ENCODE results near the gene ENTR1.

The ENTR1 gene

GRCh38 chr9:136383436-136383835 is 27.0 kb downstream of the ENTR1 start:
- TF ChIP-seq, protein P1, sequence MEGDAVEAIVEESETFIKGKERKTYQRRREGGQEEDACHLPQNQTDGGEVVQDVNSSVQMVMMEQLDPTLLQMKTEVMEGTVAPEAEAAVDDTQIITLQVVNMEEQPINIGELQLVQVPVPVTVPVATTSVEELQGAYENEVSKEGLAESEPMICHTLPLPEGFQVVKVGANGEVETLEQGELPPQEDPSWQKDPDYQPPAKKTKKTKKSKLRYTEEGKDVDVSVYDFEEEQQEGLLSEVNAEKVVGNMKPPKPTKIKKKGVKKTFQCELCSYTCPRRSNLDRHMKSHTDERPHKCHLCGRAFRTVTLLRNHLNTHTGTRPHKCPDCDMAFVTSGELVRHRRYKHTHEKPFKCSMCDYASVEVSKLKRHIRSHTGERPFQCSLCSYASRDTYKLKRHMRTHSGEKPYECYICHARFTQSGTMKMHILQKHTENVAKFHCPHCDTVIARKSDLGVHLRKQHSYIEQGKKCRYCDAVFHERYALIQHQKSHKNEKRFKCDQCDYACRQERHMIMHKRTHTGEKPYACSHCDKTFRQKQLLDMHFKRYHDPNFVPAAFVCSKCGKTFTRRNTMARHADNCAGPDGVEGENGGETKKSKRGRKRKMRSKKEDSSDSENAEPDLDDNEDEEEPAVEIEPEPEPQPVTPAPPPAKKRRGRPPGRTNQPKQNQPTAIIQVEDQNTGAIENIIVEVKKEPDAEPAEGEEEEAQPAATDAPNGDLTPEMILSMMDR (IDR thresholded peaks at IDR 0.05; ENCODE audit: low read depth, low read length, missing control alignments): no peak
- in situ Hi-C loops (cut with HindIII; ENCODE audit: low sequenced_read_pairs): no loop called here
- H3K4me3 ChIP-seq (ENCODE audit: low read depth, low read length): no peak overlapping the region
- DNase-seq (ENCODE audit: low read depth): no peak

- DNase-seq (ENCODE audit: low read depth): no peak
- in situ Hi-C loops (cut with HindIII; ENCODE audit: low sequenced_read_pairs): no loop called here
- no peak overlapping the region for H3K4me3 ChIP-seq (ENCODE audit: low read depth, low read length)
- TF ChIP-seq, protein P1 (IDR thresholded peaks at IDR 0.05; ENCODE audit: low read depth, low read length, missing control alignments): no peak
Measured at GRCh38 chr9:136381966-136382513, 28.4 kb downstream of the ENTR1 start.

DNA sequence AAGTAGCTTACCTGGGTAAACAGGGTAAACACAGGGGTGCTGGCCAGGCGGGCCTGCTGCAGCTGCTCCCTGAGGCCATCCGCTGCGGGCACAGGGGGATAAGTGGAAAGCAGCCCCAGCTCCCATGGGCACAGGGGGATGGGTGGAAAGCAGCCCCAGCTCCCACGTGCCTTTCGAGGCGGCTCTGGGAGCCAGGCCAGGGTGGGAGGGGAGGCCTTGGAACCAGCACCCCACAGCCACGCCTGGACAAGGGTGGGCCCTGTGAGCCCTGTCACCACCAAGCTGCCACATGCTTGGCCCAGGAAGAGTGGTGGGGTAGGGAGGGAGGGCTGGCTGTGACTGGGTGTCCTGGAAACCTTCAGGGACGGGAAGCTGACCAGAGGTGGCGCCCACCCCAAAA is 29.1 kb downstream of the ENTR1 start:
- no peak for DNase-seq (ENCODE audit: low read depth)
- in situ Hi-C loops (cut with HindIII; ENCODE audit: low sequenced_read_pairs): no loop called here
- TF ChIP-seq, protein P1 (IDR thresholded peaks at IDR 0.05; ENCODE audit: low read depth, low read length, missing control alignments): no peak
- H3K4me3 ChIP-seq (ENCODE audit: low read depth, low read length): no peak overlapping the region

DNA sequence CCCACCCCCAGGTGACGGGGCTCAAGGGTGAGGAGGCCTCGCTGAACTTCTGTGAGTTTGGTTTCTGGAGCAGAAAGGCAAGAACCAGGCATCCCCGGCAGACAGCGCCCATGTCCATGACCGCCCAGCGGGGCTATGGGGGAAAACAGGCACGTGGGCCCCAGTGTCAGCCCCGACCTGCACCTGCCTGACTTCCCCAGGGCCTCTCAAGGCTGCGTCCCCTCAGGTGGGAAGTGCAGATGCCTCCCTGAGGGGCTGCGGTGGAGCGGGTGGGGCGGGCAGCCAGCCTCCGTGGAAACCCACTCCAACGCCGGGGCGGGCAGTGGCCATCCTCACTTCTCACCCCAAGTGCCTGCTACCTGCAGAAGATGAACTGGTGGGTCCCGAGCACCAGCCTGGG is 30.0 kb downstream of the ENTR1 start:
- H3K4me3 ChIP-seq (ENCODE audit: low read depth, low read length): no peak overlapping the region
- in situ Hi-C loops (cut with HindIII; ENCODE audit: low sequenced_read_pairs): no loop called here
- no peak for DNase-seq (ENCODE audit: low read depth)
- TF ChIP-seq, protein P1 (IDR thresholded peaks at IDR 0.05; ENCODE audit: low read depth, low read length, missing control alignments): no peak

DNA sequence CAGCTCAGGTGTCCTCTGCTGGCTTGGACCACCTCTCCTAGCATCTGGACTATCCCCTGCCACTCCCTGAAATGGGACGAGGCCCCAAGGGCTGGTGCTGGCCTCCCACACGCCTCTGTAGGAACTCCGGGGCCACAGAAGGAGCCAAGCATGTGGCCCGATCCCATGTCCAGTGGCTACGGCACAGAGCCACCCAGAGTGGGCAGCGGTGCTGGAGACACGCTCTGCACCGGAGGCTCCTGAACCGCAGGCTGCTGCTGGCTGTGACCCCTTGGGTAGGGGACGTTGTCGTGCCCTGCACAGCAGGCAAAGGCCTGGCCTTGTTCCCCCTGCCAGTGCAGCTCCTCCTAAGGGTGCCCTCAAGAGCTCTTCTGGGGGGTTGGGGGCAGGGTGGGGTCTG is 30.5 kb downstream of the ENTR1 start:
- H3K4me3 ChIP-seq (ENCODE audit: low read depth, low read length): no peak overlapping the region
- no peak for DNase-seq (ENCODE audit: low read depth)
- in situ Hi-C loops (cut with HindIII; ENCODE audit: low sequenced_read_pairs): no loop called here
- TF ChIP-seq, protein P1 (IDR thresholded peaks at IDR 0.05; ENCODE audit: low read depth, low read length, missing control alignments): no peak

DNA sequence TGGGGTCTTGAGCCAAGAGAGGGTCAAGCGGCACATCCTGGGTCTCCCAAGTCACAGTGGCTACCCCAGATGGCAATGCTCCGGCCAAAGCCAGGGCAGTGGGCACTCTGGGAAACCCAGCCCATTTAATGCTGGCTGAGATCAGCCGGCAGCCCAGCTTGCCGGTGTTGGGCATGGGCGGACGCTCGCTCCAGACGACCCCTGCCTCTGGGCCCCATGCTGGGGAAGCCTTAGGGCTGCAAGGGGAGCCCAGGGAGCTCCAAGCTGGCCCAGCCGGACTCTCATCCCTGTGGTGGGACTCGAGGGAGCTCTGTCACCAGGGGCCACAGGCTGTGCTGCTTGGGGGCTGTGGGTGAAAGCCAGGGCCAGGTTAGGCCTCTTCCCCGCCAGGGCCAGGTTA is 31.0 kb downstream of the ENTR1 start:
- no peak for DNase-seq (ENCODE audit: low read depth)
- H3K4me3 ChIP-seq (ENCODE audit: low read depth, low read length): no peak overlapping the region
- in situ Hi-C loops (cut with HindIII; ENCODE audit: low sequenced_read_pairs): no loop called here
- TF ChIP-seq, protein P1 (IDR thresholded peaks at IDR 0.05; ENCODE audit: low read depth, low read length, missing control alignments): no peak

DNA sequence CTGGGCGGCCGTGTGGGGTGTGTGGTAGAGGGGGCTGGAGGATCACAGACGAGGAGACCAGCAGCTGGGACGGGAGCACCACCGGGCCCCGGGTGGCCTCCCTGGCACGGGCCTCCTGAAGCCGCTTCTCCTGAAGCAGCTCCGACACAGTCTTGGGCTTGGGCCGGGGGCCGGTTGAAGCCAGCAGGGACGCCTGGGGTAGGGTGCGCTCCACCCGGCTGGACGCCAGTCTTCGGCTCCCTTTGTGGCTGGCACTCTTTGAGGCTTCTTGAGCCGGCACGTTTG is 31.5 kb downstream of the ENTR1 start:
- TF ChIP-seq, protein P1 (IDR thresholded peaks at IDR 0.05; ENCODE audit: low read depth, low read length, missing control alignments): no peak
- no peak for DNase-seq (ENCODE audit: low read depth)
- H3K4me3 ChIP-seq (ENCODE audit: low read depth, low read length): no peak overlapping the region
- in situ Hi-C loops (cut with HindIII; ENCODE audit: low sequenced_read_pairs): no loop called here

Measured in astrocyte of the cerebellum (primary cell).